Activated CD4-positive, alpha-beta T cell treated with anti-CD3 and anti-CD28 coated beads for 36 hours (primary cell): ENCODE data around the gene FADS2. TPM values are rescaled to one million over a fixed set of nuclear protein-coding genes. Genes with fewer than 3 reads are reported as not detected.

Experiments used
- ATAC-seq: fragments of 200-7000 bp; cut with Tn5 transposase; one replicate; pipeline ENCODE4 v1.10.0; 2021; ENCODE audit warnings: mild to moderate bottlenecking, moderate library complexity
- CTCF ChIA-PET: fragments of 350-600 bp; sonication (Branson Sonifier 250); formaldehyde crosslinking; loops from one replicate; lab custom pipeline; 2021; ENCODE audit warnings: antibody characterized with exemption; lab: Charles Lee
- POLR2A ChIA-PET: fragments of 350-600 bp; sonication (Branson Sonifier 250); formaldehyde crosslinking; loops from one replicate; lab custom pipeline; 2021; ENCODE audit warnings: antibody characterized with exemption, inconsistent platforms; lab: Charles Lee
- DNase-seq: peaks from one replicate; pipeline ENCODE4 v3.0.0-alpha.2; 2020
- H3K27ac Mint-ChIP-seq: one replicate; pipeline ENCODE4 v1.8.0; 2021; ENCODE audit warnings: mixed read lengths
- H3K27me3 Mint-ChIP-seq: one replicate; pipeline ENCODE4 v1.8.0; 2021; ENCODE audit warnings: mixed read lengths
- H3K36me3 Mint-ChIP-seq: one replicate; pipeline ENCODE4 v1.8.0; 2021; ENCODE audit warnings: low read depth, mixed read lengths
- H3K4me1 Mint-ChIP-seq: one replicate; pipeline ENCODE4 v1.8.0; 2021; ENCODE audit warnings: mixed read lengths
- H3K4me3 Mint-ChIP-seq: one replicate; pipeline ENCODE4 v1.8.0; 2021; ENCODE audit warnings: mild to moderate bottlenecking, moderate library complexity, mixed read lengths
- H3K9me3 Mint-ChIP-seq: one replicate; pipeline ENCODE4 v1.8.0; 2021; ENCODE audit warnings: low read depth, mixed read lengths
- intact Hi-C, 2 experiments: fragments of 100-400 bp; cut with DNase I in 1 of 2; cut with micrococcal nuclease in 1 of 2; formaldehyde crosslinking; loops; one replicate each; pipeline versions ENCODE4 v1.14.2 to v1.15.1; 2022 to 2024; cut with DNase I, micrococcal nuclease
- total RNA-seq, 2 experiments: library from RNA; stranded (reverse); gene quantifications; one replicate each; pipeline ENCODE4 v1.2.3, GENCODE V29; 2021

The FADS2 gene
- total RNA-seq, 2 experiments from 2014 or later = 51.0 to 58.4 TPM

GRCh38 chr11:61899146-61899841, 71.2 kb downstream of the FADS2 start:
- H3K27me3 Mint-ChIP-seq = no peaks in the 10 kb centered on the region
- H3K36me3 Mint-ChIP-seq = no peaks in the 10 kb centered on the region
- DNase-seq = peak; percentile 95
- ChIA-PET POLR2A (interaction anchor here (0.7 to 2.0 kb wide), 2 partner anchors 106 to 183 kb away, joined by 3 to 7 read pairs; partner anchors contain the start of gene FEN1), CTCF (interaction anchor here (0.6 to 11.6 kb wide), 41 partner anchors 9 to 239 kb away, joined by 3 to 232 read pairs (median 4); partner anchors contain the start of genes BEST1, FTH1 and INCENP)
- H3K9me3 Mint-ChIP-seq = no peaks in the 10 kb centered on the region
- H3K27ac Mint-ChIP-seq = peak overlapping the region; percentile 55
- intact Hi-C loops = loop anchor here (1.0 to 5.0 kb wide), 7 partner anchors 28 to 183 kb away; partner anchors contain the start of gene FTH1 (in 1 of the 2)
- ATAC-seq = peak; percentile 94
- H3K4me1 Mint-ChIP-seq = peaks cover 3% of the 10 kb centered on the region
- H3K4me3 Mint-ChIP-seq = peak overlapping the region; percentile 30

DNA sequence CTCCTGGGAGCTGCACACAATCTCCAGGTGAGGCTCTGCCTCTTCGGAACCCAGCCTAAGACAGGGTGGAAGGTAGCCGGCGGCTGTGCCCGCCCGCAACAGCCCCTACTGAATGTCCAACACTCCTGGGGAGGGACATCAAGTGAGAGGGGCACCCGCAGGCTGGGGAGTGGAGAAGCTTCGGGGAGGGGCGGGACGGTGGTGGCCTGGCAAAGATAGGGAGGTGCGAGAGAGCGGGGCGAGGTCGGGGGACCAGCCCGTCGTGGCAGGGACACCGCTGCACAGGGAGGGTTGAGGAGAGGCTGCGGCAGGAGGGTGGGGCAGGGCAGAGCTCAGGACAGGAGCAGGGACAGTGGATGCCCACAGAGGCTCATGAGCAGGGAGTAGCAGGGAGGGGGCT, 72.2 kb downstream of the FADS2 start:
- Mint-ChIP-seq H3K36me3 (no peaks in the 10 kb centered on the region), H3K4me1 (peaks cover 3% of the 10 kb centered on the region), H3K4me3 (no peak overlapping the region), H3K27me3 (no peaks in the 10 kb centered on the region), H3K27ac (no peak overlapping the region), H3K9me3 (no peaks in the 10 kb centered on the region)
- ChIA-PET POLR2A (interaction anchor here (2.0 kb wide), 1 partner anchor 182 kb away, joined by 7 read pairs; no protein-coding TSS in a partner anchor), CTCF (interaction anchor here (0.7 to 11.6 kb wide), 9 partner anchors 25 to 212 kb away, joined by 3 to 232 read pairs (median 13); no protein-coding TSS in a partner anchor)
- ATAC-seq = no peak
- intact Hi-C loops = no loop called here
- DNase-seq = no peak

DNA sequence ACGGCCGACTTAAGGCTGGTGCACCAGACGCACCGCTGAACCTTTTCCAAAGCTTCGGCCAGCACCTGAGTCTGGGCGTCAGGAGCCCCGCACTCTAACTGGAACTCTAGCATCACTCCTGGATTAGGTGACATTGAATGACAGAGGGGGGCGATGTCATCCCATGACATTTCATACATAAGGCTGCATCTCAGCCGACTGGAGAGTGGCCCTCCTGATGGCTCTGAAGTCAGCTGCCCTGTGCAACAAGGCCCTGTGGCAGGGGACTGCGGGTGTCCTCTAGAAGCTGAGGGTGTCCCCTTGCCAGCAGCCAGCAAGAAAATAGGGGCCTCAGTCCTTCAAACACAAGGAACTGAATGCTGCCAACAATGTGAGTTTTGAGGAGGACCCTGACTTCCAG, 73.3 kb downstream of the FADS2 start:
- CTCF ChIA-PET = interaction anchor here (0.5 to 11.6 kb wide), 6 partner anchors 41 to 1636 kb away, joined by 4 to 232 read pairs (median 38); no protein-coding TSS in a partner anchor
- H3K9me3 Mint-ChIP-seq = no peaks in the 10 kb centered on the region

DNA sequence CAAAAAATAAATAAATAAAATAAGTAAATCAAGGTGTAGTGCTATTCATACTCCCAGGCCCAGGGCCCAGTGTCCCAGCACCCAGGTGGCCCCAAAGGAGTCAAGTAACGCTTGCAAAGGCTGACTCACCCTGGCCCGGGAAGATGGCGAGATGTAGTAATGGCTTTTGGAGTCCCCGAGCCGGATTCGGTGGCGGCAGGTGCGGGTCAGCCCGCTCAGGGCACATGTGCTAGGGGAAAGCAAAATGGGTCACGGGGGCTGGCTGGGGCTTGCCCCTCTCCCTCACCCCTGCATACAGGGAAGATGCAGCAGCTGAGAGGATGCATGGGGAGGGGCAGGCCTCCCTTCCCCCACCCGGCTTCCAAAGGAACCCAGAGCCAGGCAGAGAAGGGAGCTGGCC, 74.2 kb downstream of the FADS2 start:
- POLR2A ChIA-PET = no interaction called here

More for the DNA sequence above, 73.3 kb downstream of the FADS2 start:
- Mint-ChIP-seq H3K27ac (no peak overlapping the region), H3K4me1 (peaks cover 3% of the 10 kb centered on the region), H3K27me3 (no peaks in the 10 kb centered on the region), H3K4me3 (no peak overlapping the region), H3K36me3 (no peaks in the 10 kb centered on the region)
- ATAC-seq (no peak), DNase-seq (no peak)
- POLR2A ChIA-PET = no interaction called here
- intact Hi-C loops = no loop called here

DNA sequence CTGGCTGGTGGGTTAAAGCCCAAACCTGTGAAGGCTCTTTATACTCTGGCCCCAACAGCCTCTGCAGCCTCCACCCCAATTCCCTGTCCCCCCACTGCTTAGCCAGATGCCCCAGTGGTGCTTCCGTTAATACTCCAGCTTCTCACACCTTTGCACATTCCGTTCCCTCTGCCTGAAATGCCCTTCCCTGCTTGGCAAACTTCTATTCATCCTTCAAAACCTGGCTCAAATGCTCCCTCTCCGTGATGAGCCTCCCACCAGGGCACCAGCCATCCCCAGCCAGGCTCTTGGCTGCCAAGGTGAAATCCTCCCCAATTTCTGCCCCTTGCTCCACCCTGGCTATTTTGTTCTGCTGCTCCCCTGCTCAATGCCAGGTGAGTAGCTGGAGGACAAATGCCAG, 75.7 kb downstream of the FADS2 start:
- no peak for ATAC-seq
- peaks cover 3% of the 10 kb centered on the region for H3K4me1 Mint-ChIP-seq
- no peak overlapping the region for H3K27ac Mint-ChIP-seq
- H3K36me3 Mint-ChIP-seq = no peaks in the 10 kb centered on the region
- intact Hi-C loops = no loop called here
- H3K9me3 Mint-ChIP-seq = no peaks in the 10 kb centered on the region
- no peak for DNase-seq
- CTCF ChIA-PET = interaction anchor here (8.9 to 11.6 kb wide), 3 partner anchors 43 to 204 kb away, joined by 70 to 232 read pairs (median 151); no protein-coding TSS in a partner anchor
- POLR2A ChIA-PET = no interaction called here
- H3K27me3 Mint-ChIP-seq = no peaks in the 10 kb centered on the region
- H3K4me3 Mint-ChIP-seq = no peak overlapping the region

More for the DNA sequence above, 74.2 kb downstream of the FADS2 start:
- no peaks in the 10 kb centered on the region for H3K27me3 Mint-ChIP-seq
- no peak for ATAC-seq
- CTCF ChIA-PET = interaction anchor here (0.7 to 11.6 kb wide), 9 partner anchors 21 to 375 kb away, joined by 3 to 232 read pairs (median 4); no protein-coding TSS in a partner anchor
- H3K36me3 Mint-ChIP-seq = no peaks in the 10 kb centered on the region
- intact Hi-C loops = no loop called here
- H3K4me3 Mint-ChIP-seq = no peak overlapping the region
- DNase-seq = no peak
- peaks cover 3% of the 10 kb centered on the region for H3K4me1 Mint-ChIP-seq
- H3K9me3 Mint-ChIP-seq = no peaks in the 10 kb centered on the region
- H3K27ac Mint-ChIP-seq = no peak overlapping the region

DNA sequence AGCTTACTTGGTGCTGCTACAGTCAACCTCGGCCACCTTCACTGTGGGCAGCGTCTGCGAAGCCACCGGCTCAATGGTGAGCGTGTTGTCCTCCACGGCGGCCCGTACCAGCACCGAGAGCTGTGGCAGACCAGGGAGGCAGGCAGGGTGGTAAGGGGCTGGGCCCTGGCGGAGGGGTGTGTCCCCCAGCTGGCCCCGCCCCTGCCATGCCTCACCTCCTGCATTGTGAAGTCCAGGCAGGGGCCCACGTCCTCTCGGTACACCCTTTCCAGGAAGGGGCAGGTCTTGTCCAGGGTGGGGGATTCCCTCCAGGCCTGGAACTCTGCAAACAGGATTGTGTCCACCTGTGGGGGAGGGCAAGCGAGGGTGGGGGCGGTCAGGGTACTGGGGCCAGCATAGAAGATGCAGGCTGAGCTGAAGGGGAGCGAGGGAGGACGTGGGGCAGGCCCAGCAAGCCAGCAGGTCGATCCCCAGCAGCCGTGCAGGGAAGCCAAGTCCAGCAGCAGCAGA, 76.5 kb downstream of the FADS2 start:
- CTCF ChIA-PET = interaction anchor here (10.7 to 11.6 kb wide), 2 partner anchors 180 to 203 kb away, joined by 151 to 232 read pairs; no protein-coding TSS in a partner anchor
- H3K36me3 Mint-ChIP-seq = no peaks in the 10 kb centered on the region
- no peak overlapping the region for H3K27ac Mint-ChIP-seq
- POLR2A ChIA-PET = no interaction called here
- DNase-seq (peak; percentile 57), ATAC-seq (peak; percentile 81)
- H3K4me3 Mint-ChIP-seq = no peak overlapping the region
- H3K4me1 Mint-ChIP-seq = no peaks in the 10 kb centered on the region
- no peaks in the 10 kb centered on the region for H3K9me3 Mint-ChIP-seq
- H3K27me3 Mint-ChIP-seq = no peaks in the 10 kb centered on the region
- intact Hi-C loops = no loop called here

GRCh38 chr11:61905067-61905696, 77.1 kb downstream of the FADS2 start:
- no peak overlapping the region for H3K4me3 Mint-ChIP-seq
- POLR2A ChIA-PET = no interaction called here
- CTCF ChIA-PET = interaction anchor here (10.7 to 11.6 kb wide), 2 partner anchors 179 to 203 kb away, joined by 151 to 232 read pairs; no protein-coding TSS in a partner anchor
- H3K36me3 Mint-ChIP-seq = no peaks in the 10 kb centered on the region
- intact Hi-C loops = no loop called here
- H3K27ac Mint-ChIP-seq = no peak overlapping the region
- no peaks in the 10 kb centered on the region for H3K9me3 Mint-ChIP-seq
- H3K27me3 Mint-ChIP-seq = no peaks in the 10 kb centered on the region
- ATAC-seq = no peak
- H3K4me1 Mint-ChIP-seq = no peaks in the 10 kb centered on the region
- no peak for DNase-seq

DNA sequence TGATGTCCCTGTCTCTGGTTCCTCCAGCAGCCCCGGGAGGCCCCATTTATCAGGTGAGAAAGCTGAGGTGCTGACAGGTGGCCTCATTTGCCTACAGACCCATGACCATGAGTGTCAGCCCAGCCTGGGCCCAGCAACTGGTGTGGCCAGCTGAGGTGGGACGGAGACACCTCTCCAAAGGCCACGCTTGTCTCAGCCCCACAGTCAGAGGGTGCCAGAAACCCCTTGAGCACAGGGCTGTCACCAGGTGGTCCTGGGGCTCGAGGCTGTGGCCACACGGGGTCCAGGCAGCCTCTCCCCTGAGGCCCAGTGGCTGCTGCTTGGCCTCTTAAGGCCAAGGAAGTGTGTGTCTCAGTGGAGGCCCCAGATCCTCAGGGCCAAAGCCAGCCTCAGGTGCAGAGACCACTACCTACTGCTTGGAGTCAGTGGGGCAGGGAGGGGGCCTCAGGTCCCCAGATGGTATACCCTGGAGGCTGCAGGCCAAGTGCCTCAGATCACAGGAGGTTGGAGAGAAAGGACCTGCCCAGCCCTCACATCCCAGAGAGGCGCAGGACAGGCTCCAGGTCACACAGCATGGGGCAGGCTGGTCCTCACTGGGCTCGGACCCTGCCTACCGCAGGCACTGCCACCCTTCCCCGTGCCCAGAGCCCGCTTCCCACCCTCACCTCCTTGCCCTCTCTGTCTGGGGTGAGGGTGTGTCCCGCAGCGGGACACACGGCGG, 77.9 kb downstream of the FADS2 start:
- Mint-ChIP-seq H3K4me3 (no peak overlapping the region), H3K4me1 (no peaks in the 10 kb centered on the region), H3K27me3 (no peaks in the 10 kb centered on the region), H3K9me3 (no peaks in the 10 kb centered on the region), H3K36me3 (no peaks in the 10 kb centered on the region), H3K27ac (no peak overlapping the region)
- ChIA-PET CTCF (interaction anchor here (10.7 to 11.6 kb wide), 2 partner anchors 178 to 202 kb away, joined by 151 to 232 read pairs; no protein-coding TSS in a partner anchor), POLR2A (no interaction called here)
- no peak for DNase-seq
- intact Hi-C loops = no loop called here
- no peak for ATAC-seq

DNA sequence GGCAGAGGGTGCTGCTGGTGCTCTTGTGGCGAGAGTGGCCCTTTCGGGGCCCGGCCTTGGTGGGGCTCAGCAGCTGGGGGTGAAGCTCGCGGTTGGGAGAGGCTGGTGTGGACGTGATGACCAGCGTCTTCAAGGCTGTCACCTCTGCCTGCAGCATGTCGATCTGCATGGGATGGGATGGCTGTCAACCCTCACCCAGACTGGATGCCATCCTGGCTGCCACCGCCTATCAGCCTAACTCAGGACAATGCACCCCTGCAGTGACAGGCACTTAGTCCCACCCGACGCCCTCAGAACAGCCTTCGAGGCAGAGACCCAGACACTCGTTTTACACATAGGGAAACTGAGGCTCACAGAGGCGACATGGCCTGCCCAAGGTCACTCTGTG, 78.4 kb downstream of the FADS2 start:
- H3K27me3 Mint-ChIP-seq = no peaks in the 10 kb centered on the region
- intact Hi-C loops = no loop called here
- no peak overlapping the region for H3K27ac Mint-ChIP-seq
- ChIA-PET POLR2A (no interaction called here), CTCF (interaction anchor here (2.5 kb wide), 1 partner anchor 41 kb away, joined by 8 read pairs; no protein-coding TSS in a partner anchor)
- no peak overlapping the region for H3K4me3 Mint-ChIP-seq
- no peaks in the 10 kb centered on the region for H3K36me3 Mint-ChIP-seq
- H3K4me1 Mint-ChIP-seq = no peaks in the 10 kb centered on the region
- DNase-seq = no peak
- no peak for ATAC-seq
- no peaks in the 10 kb centered on the region for H3K9me3 Mint-ChIP-seq

GRCh38 chr11:61907282-61907681, 79.2 kb downstream of the FADS2 start:
- ChIA-PET POLR2A (no interaction called here), CTCF (interaction anchor here (1.5 to 2.5 kb wide), 3 partner anchors 9 to 110 kb away, joined by 3 to 9 read pairs (median 8); no protein-coding TSS in a partner anchor)
- no peak for ATAC-seq
- H3K4me3 Mint-ChIP-seq = no peak overlapping the region
- H3K36me3 Mint-ChIP-seq = no peaks in the 10 kb centered on the region
- no peak for DNase-seq
- H3K27ac Mint-ChIP-seq = no peak overlapping the region
- intact Hi-C loops = no loop called here
- H3K27me3 Mint-ChIP-seq = no peaks in the 10 kb centered on the region
- no peaks in the 10 kb centered on the region for H3K9me3 Mint-ChIP-seq
- H3K4me1 Mint-ChIP-seq = no peaks in the 10 kb centered on the region
